H1 (cell line): ENCODE results near the gene ADGRB2. TPM values are rescaled to one million over a fixed set of nuclear protein-coding genes. Genes with fewer than 3 reads are reported as not detected.

Source experiments
- ASH2L ChIP-seq: fragments of 200-600, 300-600 bp; sonication (generic); IDR thresholded peaks from one replicate; pipeline ENCODE4 v1.7.1; 2017; ENCODE audit warnings: low read length
- CHD7 ChIP-seq: fragments of 300-600 bp; sonication (generic); IDR thresholded peaks from 2 replicates; pipeline ENCODE4 v1.7.1; 2012; ENCODE audit warnings: low read length, moderate library complexity, mild to moderate bottlenecking, inconsistent platforms; ENCODE audit not compliant: insufficient replicate concordance
- CTBP2 ChIP-seq: IDR thresholded peaks from 2 replicates; pipeline ENCODE4 v1.7.0; 2011; ENCODE audit warnings: borderline replicate concordance, mild to moderate bottlenecking, moderate library complexity, mixed read lengths, low read length; ENCODE audit not compliant: insufficient read depth, insufficient read length
- HDAC6 ChIP-seq: IDR thresholded peaks from one replicate; pipeline ENCODE4 v1.7.1; 2012; ENCODE audit warnings: low read depth, mild to moderate bottlenecking, inconsistent platforms, low read length, moderate library complexity
- JUND ChIP-seq: IDR thresholded peaks from 2 replicates; pipeline ENCODE4 v1.6.1; 2011; ENCODE audit warnings: mild to moderate bottlenecking, improper control_type of control experiment, low read length
- POLR2A ChIP-seq, 2 experiments: IDR thresholded peaks; 1 replicate in 1 of 2; 2 replicates in 1 of 2; pipeline ENCODE4 v1.6.1; 2011; ENCODE audit warnings: low read depth in 2 of 2, low read length in 2 of 2, mild to moderate bottlenecking in 2 of 2; ENCODE audit errors: control extremely low read depth in 1 of 2
- POU5F1 ChIP-seq: IDR thresholded peaks from 2 replicates; pipeline ENCODE4 v1.6.1; 2011; ENCODE audit warnings: low read depth, mild to moderate bottlenecking, low read length, moderate library complexity
- SRF ChIP-seq: IDR thresholded peaks from 2 replicates; pipeline ENCODE4 v1.6.1; 2011; ENCODE audit warnings: mild to moderate bottlenecking, low read depth, low read length, moderate library complexity
- TBP ChIP-seq: IDR thresholded peaks from 2 replicates; pipeline ENCODE4 v1.6.1; 2011; ENCODE audit warnings: low read depth, low read length, improper control_type of control experiment
- ZNF274 ChIP-seq: IDR thresholded peaks from 2 replicates; pipeline ENCODE4 v1.7.0; 2012; ENCODE audit warnings: low read length, borderline replicate concordance; ENCODE audit errors: extremely low read depth
- polyA plus RNA-seq, 7 experiments: library from polyadenylated mRNA; depleted of rRNA in 3 of 7; stranded (reverse) in 5 of 7; unstranded in 2 of 7; fragments of >200 nt in 5 of 7; fragments of 200-250 nt in 2 of 7; gene quantifications; 1 replicate in 5 of 7; 2 replicates in 1 of 7; 4 replicates in 1 of 7; pipeline versions ENCODE4 v1.2.1 to v1.2.3, GENCODE V29; 2011 to 2013; ENCODE audit warnings: missing spikeins in 2 of 7, mixed read lengths in 2 of 7
- total RNA-seq: library from RNA; stranded (reverse); fragmentation: NEBNext Ultra II Directional; extraction: Animal tissue kit (Norgen Biotek cat#: 25700); gene quantifications from 2 replicates; pipeline ENCODE4 v1.2.1, GENCODE V29; 2021

Gene ADGRB2
- total and polyA plus RNA-seq, 2 of the 8 experiments (the other 6 are each of a cell fraction or from before 2014, with no cell fraction given): 15.6 to 26.2 TPM

- TF ChIP-seq CHD7 (no peak), SRF (no peak), POU5F1 (no peak), TBP (no peak), HDAC6 (no peak), ASH2L (no peak), ZNF274 (no peak), POLR2A (IDR thresholded peaks at IDR 0.05; ENCODE audit: control extremely low read depth in 1 of 2, low read depth in 2 of 2, low read length in 2 of 2) (no peak), CTBP2 (no peak), JUND (no peak)
- TF ChIP-seq, all 59 proteins: peak for 0
Observed at GRCh38 chr1:31687601-31688000, 76.5 kb downstream of the ADGRB2 start (continued).
